Sigmoid colon (tissue), 7 donors: Measurements from ENCODE around the gene VDR. TPM values are rescaled to one million over a fixed set of nuclear protein-coding genes. Genes with fewer than 3 reads are reported as not detected.

ENCODE experiments used
- DNase-seq: peaks from one replicate; pipeline ENCODE4 v3.0.0-alpha.2; 2019
- H3K27ac ChIP-seq, 4 donors: fragments of 200-600 bp; sonication (generic); one replicate each; pipeline ENCODE4 v1.5.1; 2016 to 2019; ENCODE audit warnings: mild to moderate bottlenecking in 1 of 4
- H3K27me3 ChIP-seq, 3 donors: fragments of 200-600 bp; sonication (generic); one replicate each; pipeline ENCODE4 v1.5.1; 2019; ENCODE audit warnings: mild to moderate bottlenecking in 1 of 3
- H3K36me3 ChIP-seq, 4 donors: fragments of 200-600 bp; sonication (generic); one replicate each; pipeline ENCODE4 v1.5.1; 2016 to 2019
- H3K4me1 ChIP-seq, 4 donors: fragments of 200-600 bp; sonication (generic); one replicate each; pipeline ENCODE4 v1.5.1; 2017 to 2019
- H3K4me3 ChIP-seq, 4 donors: fragments of 200-600 bp; sonication (generic); one replicate each; pipeline ENCODE4 v1.5.1; 2017 to 2019; ENCODE audit warnings: mild to moderate bottlenecking in 2 of 4, moderate library complexity in 1 of 4
- H3K9me3 ChIP-seq, 4 donors: fragments of 200-600 bp in 3 of 4; sonication (generic) in 3 of 4; one replicate each; pipeline versions ENCODE4 v1.5.1 to v1.6.1; 2013 to 2019
- CTCF ChIP-seq, 4 experiments: fragments of 450-650 bp in 3 of 4; fragments of 200-600 bp in 1 of 4; IDR thresholded peaks; one replicate each; pipeline ENCODE4 v1.5.1; 2016 to 2019; ENCODE audit warnings: antibody characterized with exemption in 4 of 4, mild to moderate bottlenecking in 3 of 4, moderate library complexity in 2 of 4
- EP300 ChIP-seq, 4 donors: sonication (generic); formaldehyde crosslinking; IDR thresholded peaks; one replicate each; pipeline ENCODE4 v1.6.1; 2017; ENCODE audit warnings: antibody characterized with exemption in 4 of 4
- POLR2A ChIP-seq, 2 donors: fragments of 450-650 bp; IDR thresholded peaks; one replicate each; pipeline ENCODE4 v1.6.1; 2016; ENCODE audit warnings: antibody characterized with exemption in 2 of 2, mild to moderate bottlenecking in 2 of 2, moderate library complexity in 2 of 2
- POLR2AphosphoS5 ChIP-seq, 4 donors: sonication (generic); formaldehyde crosslinking; IDR thresholded peaks; one replicate each; pipeline ENCODE4 v1.6.1; 2017; ENCODE audit warnings: antibody characterized with exemption in 4 of 4
- WGBS, 2 donors: extraction: QIAGEN DNeasy Blood & Tissue Kit; methylation state at CpG; one replicate each; pipeline ENCODE4 v1.1.7; 2013; 5-methylcytosine and 5-hydroxymethylcytosine counted together
- intact Hi-C: fragments of 100-400 bp; cut with DNase I; formaldehyde crosslinking; loops from one replicate; pipeline ENCODE4 v1.15.1; 2023
- polyA plus RNA-seq, 3 donors: library from polyadenylated mRNA; stranded (reverse); fragments of 200-250 nt; gene quantifications; one replicate each; pipeline ENCODE4 v1.2.3, GENCODE V29; 2013
- total RNA-seq, 4 donors: library from RNA; depleted of rRNA; stranded (reverse); fragments of >200 nt; gene quantifications; one replicate each; pipeline ENCODE4 v1.1.0, GENCODE V29; 2016
- donor health status: healthy with polysubstance abuse.
- donor health status: Bipolar disorder and iron deficiency.
- donor health status: healthy.

Gene VDR
- total and polyA plus RNA-seq, 7 donors: 0.71 to 69.1 (median 2.5) TPM

- H3K27ac ChIP-seq: no peak overlapping the region
- intact Hi-C loops: no loop called here
- no peak overlapping the region for H3K4me3 ChIP-seq
These were observed 47.8 kb downstream of the VDR start for GRCh38 chr12:47856721-47857575.

DNA sequence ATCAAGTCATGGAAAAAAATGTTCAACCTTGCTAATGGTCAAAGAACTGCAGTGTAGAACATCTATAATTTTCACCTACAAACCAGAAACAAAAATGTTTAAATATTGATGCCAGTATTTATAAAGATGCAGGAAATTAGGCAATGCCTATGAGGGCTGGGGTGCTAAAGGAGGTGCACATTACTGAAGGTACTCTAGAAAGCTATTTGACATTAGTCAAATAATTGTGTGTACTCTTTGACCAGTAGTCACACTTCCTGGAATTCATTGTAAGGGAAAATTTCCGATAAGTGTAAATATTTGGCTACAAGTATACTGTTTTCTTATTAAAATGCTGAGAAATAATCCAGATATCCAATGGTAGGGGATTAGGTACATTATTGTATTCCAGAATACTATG is 48.7 kb downstream of the VDR start:
- no peak for DNase-seq
- Histone ChIP-seq H3K27me3 (no peaks in the 10 kb centered on the region), H3K27ac (no peak overlapping the region), H3K36me3 (no peaks in the 10 kb centered on the region), H3K4me3 (no peak overlapping the region), H3K9me3 (no peaks in the 10 kb centered on the region), H3K4me1 (no peaks in the 10 kb centered on the region)
- WGBS, 2 donors: 91 to 95% methylated on average over 1 of the region's 1 CpG
- intact Hi-C loops: no loop called here
- TF ChIP-seq POLR2A (IDR thresholded peaks at IDR 0.05): no peak
- TF ChIP-seq CTCF (IDR thresholded peaks at IDR 0.05): no peak
- no peak for TF ChIP-seq EP300 (IDR thresholded peaks at IDR 0.05)
- no peak for TF ChIP-seq POLR2AphosphoS5 (IDR thresholded peaks at IDR 0.05)

More at GRCh38 chr12:47856721-47857575, 47.8 kb downstream of the VDR start:
- Histone ChIP-seq H3K4me1 (no peaks in the 10 kb centered on the region), H3K9me3 (no peaks in the 10 kb centered on the region), H3K36me3 (no peaks in the 10 kb centered on the region), H3K27me3 (no peaks in the 10 kb centered on the region)
- no peak for TF ChIP-seq CTCF (IDR thresholded peaks at IDR 0.05)
- TF ChIP-seq POLR2AphosphoS5 (IDR thresholded peaks at IDR 0.05): no peak
- 93 to 95% methylated on average over 17 of the region's 17 CpGs for WGBS, 2 donors
- peak; percentile 51 for DNase-seq

DNA sequence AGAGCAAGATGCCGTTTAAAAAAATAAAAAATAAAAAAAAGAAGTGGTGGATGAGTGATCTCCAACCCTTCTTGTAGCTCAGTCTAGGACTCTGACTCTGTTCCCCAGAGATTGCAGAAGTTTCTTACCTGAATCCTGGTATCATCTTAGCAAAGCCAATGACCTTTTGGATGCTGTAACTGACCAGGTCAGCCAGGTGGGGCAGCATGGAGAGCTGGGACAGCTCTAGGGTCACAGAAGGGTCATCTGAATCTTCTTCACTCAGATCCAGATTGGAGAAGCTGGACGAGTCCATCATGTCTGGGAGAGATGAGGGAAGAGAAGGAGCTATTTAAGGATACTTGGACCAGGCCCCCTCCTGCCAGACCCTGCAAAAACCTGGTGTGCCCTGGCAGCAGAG is 49.3 kb downstream of the VDR start:
- Histone ChIP-seq H3K4me3 (no peak overlapping the region), H3K36me3 (no peaks in the 10 kb centered on the region), H3K4me1 (no peaks in the 10 kb centered on the region), H3K27me3 (no peaks in the 10 kb centered on the region), H3K27ac (no peak overlapping the region), H3K9me3 (no peaks in the 10 kb centered on the region)
- no peak for TF ChIP-seq POLR2A (IDR thresholded peaks at IDR 0.05)
- TF ChIP-seq EP300 (IDR thresholded peaks at IDR 0.05): no peak
- no peak for TF ChIP-seq CTCF (IDR thresholded peaks at IDR 0.05)
- TF ChIP-seq POLR2AphosphoS5 (IDR thresholded peaks at IDR 0.05): no peak
- DNase-seq: no peak
- WGBS, 2 donors: 80 to 85% methylated on average over 2 of the region's 2 CpGs
- intact Hi-C loops: no loop called here

DNA sequence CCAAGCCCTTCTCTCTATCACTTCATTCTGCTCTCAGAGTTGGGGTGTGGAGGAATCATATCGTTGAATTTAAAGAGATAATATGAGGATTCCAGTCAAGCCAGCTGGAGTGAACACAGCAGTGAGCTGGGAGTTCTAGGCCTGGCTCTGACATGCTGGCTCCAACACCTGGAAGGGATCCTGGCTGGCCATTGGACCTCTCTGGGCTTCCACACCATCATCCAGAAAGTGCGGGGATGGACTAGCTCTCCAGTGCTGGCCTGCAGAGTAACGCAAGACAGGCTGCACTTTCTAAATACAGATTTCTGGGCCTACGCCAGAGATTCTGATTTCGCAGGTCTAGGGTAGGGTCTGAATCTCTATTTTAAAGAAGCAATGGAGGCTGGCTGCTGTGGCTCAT is 50.3 kb downstream of the VDR start:
- Histone ChIP-seq H3K36me3 (no peaks in the 10 kb centered on the region), H3K27ac (no peak overlapping the region), H3K9me3 (no peaks in the 10 kb centered on the region), H3K27me3 (no peaks in the 10 kb centered on the region), H3K4me1 (no peaks in the 10 kb centered on the region), H3K4me3 (no peak overlapping the region)
- intact Hi-C loops: no loop called here
- WGBS, 2 donors: 95 to 96% methylated on average over 5 of the region's 5 CpGs
- peak; percentile 64 for DNase-seq
- TF ChIP-seq CTCF (IDR thresholded peaks at IDR 0.05) (no peak), POLR2AphosphoS5 (IDR thresholded peaks at IDR 0.05) (no peak), POLR2A (IDR thresholded peaks at IDR 0.05) (no peak), EP300 (IDR thresholded peaks at IDR 0.05) (no peak)
